ENCODE data around the gene MIOX.

MIOX gene

DNA sequence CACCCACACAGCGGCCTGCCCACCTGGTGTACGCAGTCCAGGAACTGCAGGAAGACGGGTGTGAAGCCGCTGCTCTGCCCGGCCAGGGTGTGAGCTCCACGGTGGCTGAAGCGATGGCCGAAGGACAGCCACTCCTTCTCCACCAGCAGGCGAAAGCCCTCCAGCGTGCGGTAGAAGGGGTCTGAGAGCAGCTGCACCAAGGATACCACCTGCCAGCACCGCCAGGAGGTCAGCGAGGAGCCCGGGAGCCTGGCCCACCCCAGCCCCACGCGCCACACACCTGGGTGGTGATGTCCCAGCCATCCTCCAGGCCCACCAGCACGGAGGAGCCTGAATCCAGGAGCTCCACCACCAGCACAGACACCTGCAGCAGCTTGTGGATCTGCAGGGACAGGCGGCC, 31.5 kb upstream of the MIOX start:
- DNase-seq, result no peak

DNA sequence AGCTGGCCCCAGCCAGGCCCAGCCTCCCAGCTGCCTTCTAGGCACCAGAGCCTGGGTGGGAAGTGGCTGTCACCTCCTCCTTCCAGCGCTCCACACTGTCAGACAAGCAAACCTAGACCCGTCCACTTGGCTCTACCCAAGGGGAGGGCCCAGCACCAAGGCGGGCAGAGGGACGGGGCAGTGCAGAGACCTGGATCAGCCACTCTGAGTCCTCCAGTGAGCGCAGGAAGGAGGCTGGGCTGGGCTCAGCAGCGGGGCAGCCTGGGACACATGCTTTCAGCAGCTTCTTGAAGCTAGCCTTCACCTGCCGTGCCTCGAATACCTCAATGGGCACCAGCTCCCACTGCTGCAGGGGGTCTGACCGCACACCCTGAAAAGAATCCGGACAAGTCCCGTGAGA, 30.6 kb upstream of the MIOX start:
- no peak for DNase-seq

DNA sequence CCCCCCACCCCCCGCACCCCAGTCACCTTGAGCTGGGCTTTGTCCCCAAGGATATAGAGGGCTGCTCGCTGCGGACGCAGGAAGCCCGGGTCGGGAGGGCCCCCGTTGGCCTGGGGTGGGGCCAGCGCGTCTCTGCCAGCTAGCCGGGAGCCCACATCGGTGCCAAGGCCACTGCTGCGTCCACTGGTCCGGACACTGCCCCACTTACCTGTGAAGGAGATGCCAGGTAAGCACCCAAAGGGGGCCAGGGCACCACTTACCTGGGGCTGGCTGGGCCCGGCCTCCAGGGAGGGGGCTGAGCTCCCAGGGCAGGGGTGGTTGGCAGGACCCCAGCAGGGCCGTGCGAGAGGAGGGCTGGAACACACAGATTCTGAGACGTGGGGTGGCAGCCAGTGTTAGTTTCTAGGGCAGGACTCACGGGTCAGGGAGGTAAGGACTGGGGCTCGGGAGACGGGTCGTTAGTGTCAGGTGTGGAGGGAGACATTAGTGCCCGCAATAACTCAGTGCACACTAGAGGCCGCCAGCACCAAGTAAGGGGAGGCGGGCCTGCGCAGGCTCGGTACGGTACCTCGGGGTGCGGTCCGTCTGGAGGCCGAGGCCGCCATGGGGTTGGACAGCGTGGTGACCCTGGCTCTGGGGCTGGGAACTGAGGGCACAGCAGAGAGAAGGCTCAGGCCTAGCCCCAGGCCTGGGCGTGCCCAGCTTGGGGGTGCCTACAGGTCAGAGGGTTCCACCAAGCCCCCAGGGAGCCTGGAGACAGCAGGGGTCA, 30.0 kb upstream of the MIOX start:
- no peak for DNase-seq

DNA sequence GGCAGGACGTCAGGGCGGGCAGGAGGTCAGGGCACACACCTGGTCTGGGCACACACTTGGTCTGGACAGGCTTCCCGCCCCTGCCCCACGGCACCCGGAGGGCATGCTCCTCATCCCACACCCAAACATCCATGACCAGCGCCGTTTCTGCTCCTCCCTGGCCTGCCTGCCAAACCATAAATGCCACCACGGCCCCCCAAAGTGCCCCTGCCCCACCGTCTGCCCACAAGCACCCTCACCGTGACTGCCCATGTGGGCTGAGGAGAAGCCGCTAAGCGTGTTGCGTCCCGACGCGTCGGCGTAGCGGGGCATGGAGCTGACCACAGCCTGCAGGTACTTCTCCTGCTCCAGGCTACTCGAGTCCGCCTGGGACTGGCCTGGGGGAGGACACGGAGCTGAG, 27.6 kb upstream of the MIOX start:
- no peak for DNase-seq

DNA sequence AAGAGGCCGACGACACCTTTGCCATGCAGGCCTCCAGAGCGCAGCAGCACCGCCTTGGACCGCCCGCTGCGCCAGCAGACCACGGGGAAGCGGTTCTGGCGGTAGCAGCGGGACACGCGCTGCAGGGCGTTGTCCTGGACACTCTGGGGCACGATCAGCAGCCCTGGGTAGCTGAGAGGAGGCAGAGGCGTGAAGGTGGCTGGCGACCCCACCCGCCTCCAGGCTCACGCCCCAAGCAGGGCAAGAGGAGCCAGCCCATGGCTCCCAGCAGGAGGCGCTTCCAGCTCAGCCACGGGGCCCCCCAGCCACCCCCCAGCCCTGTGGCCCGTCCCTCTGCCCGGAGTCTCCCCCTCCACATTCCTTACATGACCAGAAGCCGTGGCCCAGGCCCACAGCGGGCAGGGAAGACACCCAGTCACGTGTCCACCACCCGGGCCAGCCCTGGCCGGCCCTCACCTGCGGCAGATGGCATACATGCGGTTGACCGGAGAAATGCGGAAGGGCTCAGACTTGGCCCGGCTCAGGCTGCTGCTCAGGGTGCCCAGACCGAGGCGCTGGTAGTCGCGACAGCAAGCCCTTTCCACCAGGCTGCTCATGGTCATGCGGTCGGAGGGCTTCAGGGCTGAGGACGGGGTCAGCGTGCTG, 27.0 kb upstream of the MIOX start:
- no peak for DNase-seq

DNA sequence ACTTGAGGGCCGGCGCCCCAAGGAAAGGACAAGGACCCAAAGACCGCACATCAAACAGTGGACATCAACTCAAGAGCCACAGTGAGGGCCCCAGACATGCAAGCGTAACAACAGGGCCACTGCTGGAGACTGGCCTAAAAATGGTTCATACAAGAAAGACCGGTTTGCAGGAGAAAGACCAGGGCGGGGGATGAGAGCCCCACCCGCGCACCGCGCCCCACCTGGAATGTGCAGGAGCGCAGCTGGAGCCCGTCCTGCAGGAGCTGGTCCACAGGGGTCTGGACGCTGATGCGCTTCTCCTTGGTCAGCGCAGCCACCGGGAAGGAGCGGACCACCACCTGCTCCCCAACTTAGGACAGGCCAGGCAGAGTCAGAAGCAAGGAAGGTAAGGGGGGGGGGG, 25.7 kb upstream of the MIOX start:
- no peak for DNase-seq

DNA sequence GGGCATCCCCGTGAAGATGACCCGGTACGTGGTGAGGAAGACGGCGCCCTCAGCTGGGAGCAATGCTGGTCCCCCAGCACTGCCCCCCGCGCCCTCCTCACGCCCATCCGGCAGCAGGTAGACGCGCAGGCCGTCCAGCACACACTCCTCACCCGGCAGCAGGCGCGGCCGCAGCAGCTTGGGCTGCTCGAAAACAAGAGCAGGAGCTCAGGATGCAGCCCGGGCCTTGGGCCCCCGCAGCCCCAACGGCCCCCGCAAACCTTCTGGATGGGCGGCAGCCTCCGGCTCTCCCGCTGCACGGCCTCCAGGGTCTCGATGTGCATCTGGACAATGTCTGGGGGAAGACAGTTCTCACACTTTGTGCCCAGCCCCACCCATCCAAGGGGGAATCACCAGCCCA, 25.1 kb upstream of the MIOX start:
- DNase-seq, result no peak

DNA sequence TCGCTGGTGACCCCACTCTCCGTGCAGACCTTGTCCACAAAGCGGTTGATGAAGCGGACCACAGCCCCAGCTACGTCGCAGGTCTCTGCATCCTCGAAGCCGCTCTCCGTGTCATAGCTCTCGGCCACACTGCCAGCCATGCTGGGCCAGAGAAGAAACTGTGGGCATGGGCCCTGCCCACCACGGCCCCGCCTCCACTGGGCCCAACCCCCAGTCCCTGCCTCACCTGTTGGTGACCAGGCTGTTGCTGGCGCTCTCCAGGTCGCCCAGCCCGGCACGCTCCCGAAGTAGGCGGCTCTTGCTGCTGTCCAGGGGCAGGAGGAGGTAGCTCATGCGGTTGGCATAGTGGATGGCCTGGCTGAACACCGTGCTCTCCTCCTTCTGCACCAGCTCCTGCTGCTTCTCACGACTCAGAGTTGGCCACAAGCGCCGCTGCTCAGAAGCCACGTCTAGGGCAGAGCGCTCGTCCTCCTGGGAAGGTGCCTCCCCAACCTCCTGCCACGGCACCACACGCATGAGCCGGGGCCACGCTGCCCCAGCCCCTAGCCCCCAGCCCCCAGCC, 24.6 kb upstream of the MIOX start:
- DNase-seq, result no peak

DNA sequence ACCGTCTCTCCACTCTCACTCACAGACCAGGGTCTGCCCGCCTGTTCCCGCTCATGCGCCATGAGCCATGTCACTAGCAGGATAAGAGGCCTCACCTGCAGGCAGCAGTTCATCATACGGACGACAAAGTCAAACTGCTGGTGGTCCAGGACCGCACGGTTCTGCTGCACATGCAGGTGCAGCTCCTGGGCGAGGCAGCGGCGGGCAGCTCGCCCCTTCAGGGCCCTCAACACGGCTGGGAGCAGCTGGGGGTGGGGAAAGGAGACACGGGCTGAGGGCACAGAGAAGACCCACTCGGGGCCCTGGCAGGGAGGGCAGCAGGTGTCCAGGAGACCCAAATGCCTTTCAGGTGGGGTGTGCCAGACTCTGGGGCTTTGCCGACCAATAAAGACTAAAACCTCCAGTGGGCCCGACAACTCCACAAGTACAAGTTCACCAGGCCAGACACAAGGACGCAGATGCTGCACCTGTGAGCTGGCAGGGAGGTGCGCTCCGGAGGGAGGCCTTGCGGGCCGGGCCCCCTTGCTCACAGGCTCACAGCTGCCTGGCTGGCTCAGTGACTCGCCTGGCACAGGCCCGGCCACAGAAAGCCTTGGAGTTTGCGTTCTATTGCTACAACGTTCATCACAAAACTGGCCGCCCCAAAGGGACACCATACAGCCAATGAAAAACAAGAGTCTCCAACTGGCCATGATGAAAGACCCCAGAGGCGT, 23.3 kb upstream of the MIOX start:
- DNase-seq, result no peak

DNA sequence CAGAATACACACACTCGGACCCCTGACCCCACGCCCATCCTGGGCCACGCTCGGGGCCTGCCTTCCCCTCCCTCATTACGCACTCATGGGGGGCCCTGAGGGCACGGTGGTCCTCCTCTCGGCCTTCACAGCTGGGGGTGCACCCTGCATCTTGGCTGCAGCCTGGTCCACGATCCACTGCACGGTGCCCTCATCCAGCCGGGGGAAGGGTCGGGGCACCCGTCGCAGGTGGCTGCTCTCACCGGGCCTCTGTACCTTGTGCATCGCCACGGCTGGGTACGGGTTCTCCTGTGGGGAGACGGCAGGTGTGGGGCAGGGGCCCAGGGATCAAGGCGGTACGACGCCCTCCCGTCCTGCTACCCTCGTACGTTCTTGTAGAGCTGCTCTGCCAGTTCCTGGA, 22.2 kb upstream of the MIOX start:
- no peak for DNase-seq

DNA sequence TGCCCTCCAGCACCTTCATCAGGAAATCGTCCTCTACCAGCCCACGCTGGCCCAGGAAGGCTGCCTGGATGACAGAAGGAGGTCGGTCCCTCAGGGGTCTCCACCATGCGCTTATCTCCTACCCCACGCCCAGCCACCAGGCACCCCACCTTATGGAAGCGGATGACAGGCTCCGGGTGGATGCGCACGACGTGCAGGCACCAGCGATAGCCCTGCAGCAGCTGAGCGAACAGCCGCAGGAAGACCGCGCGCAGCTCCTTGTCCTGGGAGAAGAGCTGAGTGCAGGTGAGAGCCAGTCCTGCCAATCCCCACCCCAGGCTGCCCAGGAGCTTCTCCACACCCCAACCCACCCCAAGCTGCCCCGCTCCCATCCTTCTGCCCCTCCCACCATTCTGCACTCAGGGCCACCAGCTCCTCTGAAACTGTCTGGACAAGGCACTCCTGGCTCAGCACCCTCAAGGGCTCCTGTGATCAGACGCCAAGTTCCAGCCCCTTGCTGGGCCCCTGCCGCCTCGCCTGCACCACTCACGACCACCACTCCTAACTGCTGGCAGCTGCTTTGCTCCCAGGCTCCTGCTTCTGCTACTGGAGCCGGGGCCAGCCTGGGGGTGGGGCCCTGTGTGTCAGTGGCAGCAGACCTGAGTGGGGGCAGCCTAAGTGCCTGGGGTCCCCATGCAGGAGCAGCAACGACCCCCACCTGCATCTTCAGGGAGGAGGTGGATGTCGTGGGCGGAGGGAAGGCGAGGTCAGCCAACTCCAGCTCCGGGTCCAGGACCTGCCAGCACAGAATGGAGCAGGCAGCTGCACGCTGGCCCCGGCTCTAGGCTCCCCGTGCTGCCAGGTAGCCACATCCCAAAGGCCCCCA, 21.4 kb upstream of the MIOX start:
- no peak for DNase-seq

DNA sequence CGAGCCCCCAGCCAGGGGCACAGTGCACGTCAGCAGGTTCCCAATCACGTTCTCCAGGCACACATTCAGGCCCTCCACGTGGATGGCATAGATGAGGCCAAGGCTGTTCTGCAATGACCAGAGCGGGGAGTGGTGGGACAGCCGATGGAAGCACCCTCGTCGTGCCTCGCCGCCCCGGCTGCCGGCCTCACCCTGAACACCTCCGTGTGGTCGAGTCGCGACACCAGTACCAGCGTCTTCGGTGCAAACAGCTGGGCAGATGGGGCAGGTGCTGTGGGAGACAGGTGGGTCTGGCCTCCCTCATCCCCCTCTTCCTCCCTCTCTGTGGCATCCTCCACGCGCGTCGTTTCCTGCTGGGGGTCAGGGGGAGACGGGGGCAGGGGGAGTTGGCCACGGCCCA, 19.3 kb upstream of the MIOX start:
- no peak for DNase-seq

DNA sequence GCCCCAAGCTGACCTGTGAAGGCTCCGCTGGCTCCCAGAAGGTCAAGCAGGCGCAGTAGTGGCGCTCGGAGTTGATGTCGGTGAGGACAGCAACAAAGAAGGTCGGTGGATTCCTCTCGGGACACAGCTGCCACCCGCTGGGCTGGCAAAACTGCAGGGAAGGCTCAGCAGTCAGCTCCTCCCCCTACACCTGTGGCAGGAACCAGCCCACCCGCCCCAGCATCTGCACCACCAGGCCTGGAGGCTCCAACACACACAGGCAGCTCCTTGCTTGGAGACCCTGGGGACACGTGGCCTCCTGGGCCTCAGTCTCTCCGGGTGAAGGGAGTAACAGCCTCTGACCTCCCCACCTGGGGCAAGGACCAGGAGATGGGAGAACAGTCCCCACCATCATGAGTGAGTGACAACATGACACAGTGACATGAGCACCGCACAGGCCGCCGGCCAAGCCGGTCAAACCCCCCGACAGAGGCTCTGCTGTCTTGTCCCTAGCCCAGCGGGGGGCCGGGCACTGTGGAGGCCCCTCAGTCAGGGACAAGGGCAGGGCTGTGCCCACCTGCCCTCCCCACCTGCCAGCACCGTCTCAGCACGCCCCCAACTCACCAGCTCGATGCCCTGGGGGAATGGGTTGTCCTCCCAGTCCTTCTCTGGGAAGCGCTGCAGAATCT, 18.8 kb upstream of the MIOX start:
- no peak for DNase-seq

DNA sequence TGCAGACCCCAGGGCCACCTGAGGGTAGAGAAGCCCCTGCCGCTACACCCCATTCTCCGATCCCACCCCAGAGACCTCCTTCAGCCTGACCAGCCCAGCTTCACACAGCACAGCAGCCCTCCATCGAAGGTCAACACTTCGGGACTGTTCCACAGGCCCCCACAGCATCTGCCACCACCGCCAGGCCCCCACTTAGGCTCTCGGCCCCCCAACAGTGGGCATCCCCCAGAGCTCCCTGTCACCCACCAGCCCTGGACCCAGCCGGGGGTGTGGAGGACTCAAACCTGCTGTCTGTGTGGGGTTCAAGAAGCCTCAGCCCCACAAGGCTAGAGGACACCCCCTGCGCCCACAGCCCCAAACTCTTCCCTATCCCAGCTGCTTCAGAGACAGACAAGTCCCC, 18.0 kb upstream of the MIOX start:
- DNase-seq, result no peak

DNA sequence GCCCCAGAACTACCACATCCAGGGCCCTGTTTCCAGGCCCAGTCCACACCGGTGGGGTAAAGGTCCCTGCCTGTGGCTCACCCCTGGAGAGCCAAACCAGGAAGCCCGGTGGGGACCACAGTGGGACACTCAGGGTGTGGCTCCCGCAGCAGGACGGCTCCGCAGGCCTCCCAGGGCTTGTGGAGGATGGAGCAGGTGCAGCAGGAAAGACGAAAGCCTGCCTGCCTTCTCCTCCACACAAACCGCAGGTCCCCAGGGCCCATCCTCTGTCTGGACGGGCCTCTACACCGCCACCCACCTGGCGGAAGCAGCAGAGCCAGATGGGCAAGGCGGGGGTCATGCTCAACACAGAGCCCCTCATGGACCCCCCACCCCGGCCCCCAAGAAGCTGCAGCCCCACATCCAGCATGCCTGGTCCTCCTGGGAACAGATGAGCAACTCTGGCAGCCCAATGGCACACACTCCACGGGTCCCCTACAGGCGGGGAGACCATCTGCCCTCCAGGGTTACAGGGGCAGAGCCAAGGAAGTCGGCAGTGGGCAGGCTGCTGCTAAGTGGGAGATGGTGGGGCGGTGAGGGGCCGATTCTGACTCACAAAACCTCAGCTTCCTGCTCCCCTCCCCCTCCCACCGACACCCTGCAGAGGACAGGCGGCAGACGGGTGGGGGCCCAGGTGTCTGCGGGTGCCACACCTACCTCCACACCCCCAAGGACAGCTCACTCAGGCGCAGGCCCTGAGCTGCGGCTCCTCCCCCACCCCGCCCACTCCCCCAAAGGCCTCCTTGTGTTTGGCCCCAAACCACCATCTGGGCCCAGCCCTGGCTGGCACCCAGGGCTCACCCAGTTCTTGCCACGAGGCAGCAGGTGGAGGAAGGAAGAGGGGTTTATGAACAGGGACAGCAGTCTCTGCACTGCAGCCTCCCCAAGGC, 17.0 kb upstream of the MIOX start:
- peak; percentile 75 to 83 for DNase-seq

DNA sequence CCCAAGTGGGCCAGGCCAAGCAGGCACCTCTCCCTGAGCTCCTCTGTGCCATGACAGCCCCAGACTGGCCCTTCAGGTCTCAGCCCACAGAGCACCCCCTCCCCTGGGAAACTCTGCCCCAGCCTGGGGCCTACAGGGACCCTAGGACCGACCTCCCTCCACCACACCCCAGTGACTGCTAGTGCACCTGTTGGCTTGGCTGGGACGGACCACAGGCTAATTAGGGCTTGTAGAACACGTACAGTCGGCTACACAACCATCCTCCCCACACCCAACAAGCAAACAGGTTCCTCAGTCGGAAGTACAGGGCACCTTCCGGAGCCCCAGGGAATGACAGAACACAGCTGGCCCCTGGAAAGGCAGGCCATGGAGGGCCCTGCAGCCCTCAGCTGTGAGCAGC, 16.2 kb upstream of the MIOX start:
- no peak for DNase-seq

DNA sequence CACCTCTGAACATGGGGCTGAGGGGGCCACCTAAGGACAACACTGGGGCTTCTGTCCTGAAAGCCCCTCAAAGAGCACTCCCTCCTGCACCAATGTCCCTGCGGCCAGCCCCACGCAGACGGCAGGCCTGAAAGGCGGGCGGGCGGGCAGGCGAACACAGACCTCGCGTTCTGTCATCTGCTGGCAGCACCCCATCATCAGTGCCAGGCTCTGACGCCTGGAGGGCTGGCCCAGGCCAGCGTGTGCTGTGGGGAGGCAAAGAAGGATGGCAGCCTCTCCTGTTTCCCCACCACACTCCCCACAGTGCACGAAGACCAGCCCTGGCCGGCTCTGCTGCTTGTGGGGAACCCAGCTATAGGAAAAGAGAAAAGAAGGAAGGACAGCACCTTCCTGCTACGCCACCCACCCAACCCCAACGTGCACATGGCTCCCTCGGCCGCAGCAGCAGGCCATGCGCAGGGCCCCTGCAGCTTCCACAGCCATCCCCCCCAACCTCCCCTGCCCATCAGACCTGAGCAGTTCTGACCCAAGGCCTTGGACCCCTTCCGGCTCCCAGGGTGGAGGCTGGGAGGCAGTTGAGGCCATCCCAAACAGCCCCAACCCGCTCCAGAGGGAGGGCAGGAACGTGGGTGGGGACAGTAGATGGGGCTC, 15.3 kb upstream of the MIOX start:
- DNase-seq, result no peak

DNA sequence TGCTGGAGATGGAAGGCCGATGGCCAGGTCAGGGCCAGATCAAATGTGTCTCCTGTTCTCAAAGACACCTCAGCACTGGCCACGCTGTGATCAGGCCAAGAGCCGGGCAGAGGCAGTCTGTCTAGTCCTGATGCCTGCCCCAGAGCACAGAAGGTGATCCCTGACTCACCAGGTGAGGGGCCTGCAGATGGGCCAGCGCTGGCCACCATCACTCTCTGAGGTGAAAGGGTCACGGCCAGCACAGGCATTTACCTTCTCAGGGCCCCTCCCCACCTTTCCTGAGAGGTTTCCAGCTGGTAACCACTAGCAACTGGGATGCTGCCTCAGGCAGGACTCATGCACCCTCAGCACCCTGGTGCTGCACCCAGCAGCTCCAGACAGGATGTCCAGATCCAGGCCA, 14.7 kb upstream of the MIOX start:
- DNase-seq, result no peak

DNA sequence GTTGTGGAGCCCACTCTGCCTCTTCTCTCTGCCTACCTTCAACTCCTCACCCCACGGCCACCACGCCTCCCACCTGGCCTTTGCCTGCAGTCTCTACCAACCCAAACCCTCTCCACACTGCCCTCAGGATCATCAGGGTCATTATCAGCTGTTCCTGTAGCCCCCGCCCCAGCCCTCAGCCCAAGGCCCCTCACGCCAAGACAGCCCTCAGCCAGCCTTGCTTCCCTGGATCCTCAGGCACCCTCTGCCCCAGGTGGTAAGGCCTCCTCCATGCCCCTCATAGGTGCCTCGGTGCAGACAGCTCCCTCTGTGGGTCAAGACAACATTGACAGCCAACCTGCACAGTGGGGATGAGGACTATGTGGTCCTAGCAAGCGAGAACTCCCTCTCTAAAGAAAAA, 13.6 kb upstream of the MIOX start:
- no peak for DNase-seq

DNA sequence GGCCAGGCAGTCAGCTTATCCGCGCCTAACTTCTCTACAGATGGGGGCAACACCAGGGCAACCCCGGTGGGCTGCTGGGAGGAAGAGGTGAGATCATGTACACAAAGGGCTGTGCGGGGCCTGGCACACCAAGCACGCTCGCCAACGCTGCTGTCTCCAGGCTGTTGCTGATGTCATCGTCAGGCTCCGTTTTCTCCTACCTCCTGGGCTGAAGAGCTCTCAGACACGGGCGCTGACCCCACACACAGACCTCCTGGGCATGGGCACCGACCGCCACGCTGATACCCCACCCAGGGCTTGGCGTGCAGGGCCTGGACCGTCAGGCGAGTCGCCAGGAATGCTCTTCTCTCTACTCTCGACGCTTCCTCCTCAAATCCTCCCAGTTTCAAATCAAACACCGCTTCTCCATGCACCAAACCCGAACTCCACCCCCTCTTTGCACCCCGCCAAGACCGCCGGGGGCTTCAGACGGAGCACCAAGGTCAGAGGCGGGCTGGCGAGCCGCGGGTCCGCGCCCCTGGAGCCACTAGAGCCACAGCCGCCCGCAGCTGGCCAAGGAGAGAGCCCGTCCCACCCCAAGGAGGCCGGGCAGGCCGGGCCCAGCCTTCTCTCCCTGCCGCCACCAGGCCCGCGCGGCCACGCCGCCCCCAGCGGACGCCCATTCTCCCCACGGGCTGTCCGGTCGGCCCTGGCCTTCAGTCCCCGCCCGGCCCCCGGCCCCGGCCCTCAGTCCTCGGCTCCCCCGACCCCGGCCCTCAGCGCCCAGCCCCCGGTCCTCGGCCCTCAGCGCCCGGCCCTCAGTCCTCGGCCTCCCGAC, 12.6 kb upstream of the MIOX start:
- DNase-seq, result no peak
